IPS-18c (cell line): Measurements from ENCODE around the gene OPRM1.

Experiments used
- H3K4me3 ChIP-seq: 2 replicates; pipeline ENCODE4 v1.7.0; 2013; ENCODE audit warnings: low read depth, mild to moderate bottlenecking, low read length, moderate library complexity; ENCODE audit not compliant: insufficient read depth
- H3K9me3 ChIP-seq: one replicate; pipeline ENCODE4 v1.6.1; 2013; ENCODE audit warnings: mild to moderate bottlenecking, low read length, moderate library complexity; ENCODE audit not compliant: control insufficient read depth, insufficient read depth

Gene OPRM1

GRCh38 chr6:154122195-154122925, 83.3 kb downstream of the OPRM1 start:
- Histone ChIP-seq H3K4me3 (no peak overlapping the region), H3K9me3 (no peaks in the 10 kb centered on the region)

GRCh38 chr6:154123155-154123956, 84.3 kb downstream of the OPRM1 start:
- no peak overlapping the region for H3K4me3 ChIP-seq
- no peaks in the 10 kb centered on the region for H3K9me3 ChIP-seq

- peaks cover 3% of the 10 kb centered on the region for H3K9me3 ChIP-seq
- H3K4me3 ChIP-seq, result no peak overlapping the region
Measured at GRCh38 chr6:154125421-154125820, 86.4 kb downstream of the OPRM1 start.

GRCh38 chr6:154127657-154128056, 88.6 kb downstream of the OPRM1 start:
- H3K4me3 ChIP-seq, result no peak overlapping the region
- H3K9me3 ChIP-seq, result peaks cover 3% of the 10 kb centered on the region

GRCh38 chr6:154134471-154135147, 95.6 kb downstream of the OPRM1 start:
- Histone ChIP-seq H3K9me3 (no peaks in the 10 kb centered on the region), H3K4me3 (no peak overlapping the region)

- Histone ChIP-seq H3K4me3 (no peak overlapping the region), H3K9me3 (no peaks in the 10 kb centered on the region)
Measured at GRCh38 chr6:154138793-154139192, 99.8 kb downstream of the OPRM1 start.

GRCh38 chr6:154139892-154140291, 100.9 kb downstream of the OPRM1 start:
- Histone ChIP-seq H3K4me3 (no peak overlapping the region), H3K9me3 (no peaks in the 10 kb centered on the region)

GRCh38 chr6:154140743-154141142, 101.7 kb downstream of the OPRM1 start:
- no peaks in the 10 kb centered on the region for H3K9me3 ChIP-seq
- no peak overlapping the region for H3K4me3 ChIP-seq

- H3K9me3 ChIP-seq, result no peaks in the 10 kb centered on the region
Measured at GRCh38 chr6:154143753-154144152, 104.7 kb downstream of the OPRM1 start.

GRCh38 chr6:154154389-154154967, 115.4 kb downstream of the OPRM1 start:
- Histone ChIP-seq H3K9me3 (peaks cover 6% of the 10 kb centered on the region), H3K4me3 (no peak overlapping the region)

More at GRCh38 chr6:154143753-154144152, 104.7 kb downstream of the OPRM1 start:
- no peak overlapping the region for H3K4me3 ChIP-seq

- H3K4me3 ChIP-seq, result peak overlapping the region; percentile 0; the same call in 1 of the 2 replicates
Measured at GRCh38 chr6:154156135-154156896, 117.3 kb downstream of the OPRM1 start.

GRCh38 chr6:154157082-154157481, 118.0 kb downstream of the OPRM1 start:
- H3K4me3 ChIP-seq, result no peak overlapping the region
- peaks cover 6% of the 10 kb centered on the region for H3K9me3 ChIP-seq

More at GRCh38 chr6:154156135-154156896, 117.3 kb downstream of the OPRM1 start:
- H3K9me3 ChIP-seq, result peaks cover 6% of the 10 kb centered on the region

GRCh38 chr6:154157706-154158105, 118.7 kb downstream of the OPRM1 start:
- Histone ChIP-seq H3K9me3 (peaks cover 4% of the 10 kb centered on the region), H3K4me3 (no peak overlapping the region)

- Histone ChIP-seq H3K4me3 (no peak overlapping the region), H3K9me3 (peaks cover 4% of the 10 kb centered on the region)
Measured at GRCh38 chr6:154159126-154159525, 120.1 kb downstream of the OPRM1 start.

- Histone ChIP-seq H3K4me3 (no peak overlapping the region), H3K9me3 (no peaks in the 10 kb centered on the region)
Measured at GRCh38 chr6:154161689-154162088, 122.6 kb downstream of the OPRM1 start.

- H3K4me3 ChIP-seq, result no peak overlapping the region
- H3K9me3 ChIP-seq, result no peaks in the 10 kb centered on the region
Measured at GRCh38 chr6:154164397-154164796, 125.4 kb downstream of the OPRM1 start.

- Histone ChIP-seq H3K4me3 (no peak overlapping the region), H3K9me3 (no peaks in the 10 kb centered on the region)
Measured at GRCh38 chr6:154165478-154165877, 126.4 kb downstream of the OPRM1 start.
